ENCODE data around the gene PLET1. TPM values are rescaled to one million over a fixed set of nuclear protein-coding genes. Genes with fewer than 3 reads are reported as not detected.

PLET1 gene
- total RNA-seq, 1 experiment from 2014 or later: not detected

DNA sequence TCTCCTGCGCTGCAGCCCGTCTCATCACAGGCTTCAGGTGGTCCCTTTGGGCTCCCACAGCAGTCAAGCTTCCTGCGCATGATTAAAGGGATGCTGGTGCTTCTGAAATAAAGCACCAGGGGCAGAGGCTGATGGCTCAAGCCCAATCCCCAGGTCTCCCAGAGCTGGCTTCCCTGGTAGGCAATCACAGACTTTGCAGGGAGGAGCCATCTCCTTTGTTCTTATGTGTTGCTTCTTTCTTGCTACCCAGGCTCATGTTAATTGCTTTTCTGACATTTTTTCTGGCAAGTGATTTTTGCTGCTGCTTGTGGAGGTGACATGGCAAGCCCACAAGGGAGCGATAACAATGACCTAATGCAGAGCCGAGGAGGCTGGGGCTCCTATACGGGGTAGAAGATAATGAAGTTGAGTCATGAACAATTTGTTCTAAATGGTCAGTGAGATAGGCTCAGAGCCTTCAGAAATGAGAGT is 25.2 kb upstream of the PLET1 start:
- peak; percentile 25 for DNase-seq (ENCODE audit: low read depth)

- DNase-seq (ENCODE audit: low read depth): no peak
These were observed 21.1 kb upstream of the PLET1 start for GRCh38 chr11:112281726-112282125.

- DNase-seq (ENCODE audit: low read depth): peak; percentile 78
These were observed 19.8 kb upstream of the PLET1 start for GRCh38 chr11:112280268-112281126.

DNA sequence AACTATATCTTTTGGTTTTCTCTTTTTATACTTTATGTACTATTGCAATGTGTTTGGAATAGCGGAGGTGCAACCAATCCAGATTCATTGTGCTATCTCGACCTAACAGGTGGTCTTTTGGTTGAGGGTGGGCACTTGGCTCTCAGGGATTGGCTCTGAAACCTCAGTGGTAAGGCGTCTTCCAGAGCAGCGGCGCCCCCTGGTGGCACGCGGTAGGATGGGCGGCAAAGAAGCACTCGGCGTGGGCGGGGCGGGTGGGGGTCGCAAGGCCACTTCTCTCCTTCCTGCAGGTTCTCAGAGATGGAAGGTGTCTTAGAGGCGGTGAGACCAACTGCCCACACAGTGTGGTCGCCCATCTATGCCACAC is 19.2 kb upstream of the PLET1 start:
- peak; percentile 39 for DNase-seq (ENCODE audit: low read depth)

- DNase-seq (ENCODE audit: low read depth): no peak
These were observed 18.1 kb upstream of the PLET1 start for GRCh38 chr11:112278803-112279202.

DNA sequence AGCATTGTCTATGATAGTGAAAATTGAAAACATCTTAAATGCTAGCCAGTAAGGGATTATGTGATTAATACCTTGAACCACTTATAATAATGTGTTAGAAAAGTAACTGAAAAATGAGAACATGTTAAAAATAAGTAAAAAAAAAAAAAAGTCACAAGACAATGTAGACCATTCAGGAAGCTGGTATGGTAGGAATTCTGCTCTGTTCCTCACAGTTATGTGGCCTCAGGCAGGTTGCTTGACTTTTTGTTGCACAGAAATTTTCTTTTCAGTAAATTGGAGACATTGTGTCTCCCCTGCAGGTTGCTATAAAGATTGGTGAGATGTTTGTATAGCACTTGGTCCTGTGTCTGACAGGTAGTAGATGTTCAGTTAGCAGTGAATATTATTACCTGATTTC is 17.3 kb upstream of the PLET1 start:
- no peak for DNase-seq (ENCODE audit: low read depth)

- no peak for DNase-seq (ENCODE audit: low read depth)
These were observed 16.4 kb upstream of the PLET1 start for GRCh38 chr11:112277029-112277428.

- no peak for DNase-seq (ENCODE audit: low read depth)
These were observed 13.5 kb upstream of the PLET1 start for GRCh38 chr11:112274007-112274783.

GRCh38 chr11:112273066-112273465 is 12.4 kb upstream of the PLET1 start:
- DNase-seq (ENCODE audit: low read depth): no peak

- DNase-seq (ENCODE audit: low read depth): no peak
These were observed 10.6 kb upstream of the PLET1 start for GRCh38 chr11:112271242-112271641.

GRCh38 chr11:112270551-112271180 is 10.0 kb upstream of the PLET1 start:
- DNase-seq (ENCODE audit: low read depth): no peak

DNA sequence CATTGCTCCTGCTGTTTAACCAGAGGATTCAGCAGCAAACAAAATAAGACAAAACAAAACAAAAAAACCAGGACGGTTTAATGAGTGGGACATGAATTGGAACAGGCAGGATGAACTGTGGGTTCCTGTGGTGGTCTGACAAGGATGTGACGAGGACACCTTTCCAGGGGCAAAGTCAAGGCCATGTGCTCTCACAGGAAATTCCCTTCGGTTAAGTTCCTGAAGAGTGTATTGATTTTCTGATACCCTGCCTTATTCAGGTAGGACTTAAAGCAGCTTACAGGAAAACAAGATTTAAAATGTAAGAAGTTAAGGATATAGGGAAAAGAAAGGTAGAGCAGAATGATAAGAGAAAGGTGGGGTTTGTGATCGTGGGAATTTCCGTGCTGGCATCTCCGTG is 8.5 kb upstream of the PLET1 start:
- no peak for DNase-seq (ENCODE audit: low read depth)

DNA sequence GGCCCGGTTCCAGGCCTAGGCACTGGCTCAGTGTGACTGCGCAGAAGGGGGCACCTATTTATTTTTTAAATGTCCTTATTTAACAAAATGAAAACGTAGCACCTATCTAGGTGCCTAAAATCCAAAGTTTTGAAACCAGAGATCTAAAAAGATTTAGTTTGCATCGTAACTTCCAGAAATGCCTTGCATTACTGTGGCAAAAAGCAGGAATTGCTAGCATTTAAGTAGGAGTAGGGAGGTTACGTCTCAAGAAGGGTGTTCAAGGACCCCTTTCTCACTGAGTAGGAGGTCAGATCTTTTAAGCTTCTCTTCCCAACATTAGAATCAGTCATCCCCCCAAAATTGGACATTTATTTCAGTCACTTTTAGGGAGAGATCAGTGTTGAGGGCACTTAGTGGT is 7.7 kb upstream of the PLET1 start:
- DNase-seq (ENCODE audit: low read depth): no peak

DNA sequence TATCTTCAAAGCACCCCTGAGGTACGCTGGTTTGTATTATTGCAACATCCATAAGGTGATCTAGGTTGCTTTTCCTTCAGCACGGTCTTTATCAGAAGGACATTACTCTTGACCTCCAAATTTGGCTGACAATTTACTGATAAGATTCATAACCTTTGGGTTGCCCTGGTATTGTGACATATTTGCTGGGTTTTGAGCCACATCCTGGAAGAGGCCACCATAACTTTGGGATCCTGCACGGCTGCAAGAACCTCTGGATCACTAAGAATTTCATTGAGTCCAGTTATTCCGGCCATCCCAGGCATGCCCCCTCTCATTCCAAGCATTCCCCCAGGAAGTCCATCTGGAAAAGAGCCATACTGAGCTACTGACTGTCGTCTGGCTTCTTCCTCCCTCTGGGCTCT is 6.5 kb upstream of the PLET1 start:
- no peak for DNase-seq (ENCODE audit: low read depth)

DNA sequence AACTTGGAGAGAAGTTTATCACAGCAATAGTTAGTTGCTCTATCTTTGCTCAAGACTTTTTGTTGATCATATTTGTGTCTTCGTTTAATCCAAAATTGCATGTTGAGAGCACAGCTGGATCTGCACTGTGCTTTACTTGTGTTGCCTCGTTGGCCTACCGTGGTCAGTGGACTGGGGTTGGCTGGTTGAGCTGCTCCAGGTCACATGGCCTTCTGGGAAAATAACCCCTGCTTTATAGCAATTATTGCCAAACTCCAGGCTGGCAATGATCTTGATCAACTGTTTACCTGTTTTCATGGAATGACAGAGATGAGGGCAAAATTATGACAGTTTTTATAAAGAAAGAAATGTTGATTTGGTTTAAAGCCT is 5.7 kb upstream of the PLET1 start:
- DNase-seq (ENCODE audit: low read depth): no peak

GRCh38 chr11:112265659-112266409 is 5.2 kb upstream of the PLET1 start:
- DNase-seq (ENCODE audit: low read depth): no peak

- DNase-seq (ENCODE audit: low read depth): peak; percentile 84
These were observed 5.5 kb downstream of the PLET1 start for GRCh38 chr11:112255067-112255720.

GRCh38 chr11:112253605-112254242 is 6.9 kb downstream of the PLET1 start:
- no peak for DNase-seq (ENCODE audit: low read depth)

- no peak for DNase-seq (ENCODE audit: low read depth)
These were observed 10.6 kb downstream of the PLET1 start for GRCh38 chr11:112249871-112250610.

- DNase-seq (ENCODE audit: low read depth): peak; percentile 61
These were observed 12.5 kb downstream of the PLET1 start for GRCh38 chr11:112248201-112248600.
